Measurements from ENCODE around the gene MACIR.

DNA sequence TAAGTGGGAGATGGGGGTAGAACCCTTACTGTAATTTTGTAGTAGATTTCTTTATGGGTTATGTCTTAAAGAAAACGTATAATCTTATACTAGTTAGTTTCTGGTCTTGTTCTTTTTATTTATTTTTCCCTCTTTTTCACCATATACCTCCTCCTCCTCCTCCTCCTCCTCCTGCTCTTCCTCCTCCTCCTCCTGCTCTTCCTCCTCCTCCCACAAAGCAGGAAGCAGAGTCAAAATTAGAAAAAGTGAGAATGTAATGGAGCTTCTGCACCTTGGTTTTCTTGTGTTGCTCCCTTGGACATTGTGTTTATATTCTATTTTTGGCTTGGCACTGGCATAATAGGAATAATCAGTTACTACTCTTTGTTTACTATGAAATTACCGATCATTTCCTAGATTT lies 4.5 kb downstream of the MACIR start:
- TF ChIP-seq POLR2A (IDR thresholded peaks at IDR 0.05; ENCODE audit: low read length), result no peak
- TF ChIP-seq GATA1 (IDR thresholded peaks at IDR 0.05; ENCODE audit: low read depth, low read length), result no peak

Data from erythroblast (primary cell).